ENCODE results near the gene PARD3.

The PARD3 gene

GRCh38 chr10:34612938-34613337 is 202.2 kb downstream of the PARD3 start:
- DNase-seq (ENCODE audit: extremely low spot score): no peak
- ChIA-PET POLR2A (no interaction called here), CTCF (interaction anchor here (0.9 kb wide), 1 partner anchor 10 kb away, joined by 3 read pairs; no protein-coding TSS in a partner anchor)
- TF ChIP-seq SUZ12 (IDR thresholded peaks at IDR 0.05) (no peak), LEF1 (IDR thresholded peaks at IDR 0.05; ENCODE audit: borderline replicate concordance) (no peak), TARDBP (IDR thresholded peaks at IDR 0.05) (no peak), L3MBTL2 (conservative IDR thresholded peaks at IDR 0.05) (no peak), SP1 (IDR thresholded peaks at IDR 0.05) (no peak), BHLHE40 (IDR thresholded peaks at IDR 0.05; ENCODE audit: borderline replicate concordance) (no peak), PKNOX1 (IDR thresholded peaks at IDR 0.05) (no peak), NFRKB (IDR thresholded peaks at IDR 0.05) (no peak)

GRCh38 chr10:34612446-34612845 is 202.7 kb downstream of the PARD3 start:
- ChIA-PET POLR2A (no interaction called here), CTCF (interaction anchor here (0.9 kb wide), 1 partner anchor 10 kb away, joined by 3 read pairs; no protein-coding TSS in a partner anchor)
- no peak for DNase-seq (ENCODE audit: extremely low spot score)
- no peak for TF ChIP-seq FOXA1 (IDR thresholded peaks at IDR 0.05)
- TF ChIP-seq NFRKB (IDR thresholded peaks at IDR 0.05): no peak
- TF ChIP-seq ZNF384 (IDR thresholded peaks at IDR 0.05): no peak
- TF ChIP-seq FOXM1 (IDR thresholded peaks at IDR 0.05; ENCODE audit: borderline replicate concordance): no peak
- no peak for TF ChIP-seq ELF4 (IDR thresholded peaks at IDR 0.05)

- TF ChIP-seq ZNF384 (IDR thresholded peaks at IDR 0.05): no peak
- no peak for TF ChIP-seq PKNOX1 (IDR thresholded peaks at IDR 0.05)
- TF ChIP-seq LEF1 (IDR thresholded peaks at IDR 0.05; ENCODE audit: borderline replicate concordance): no peak
- no peak for TF ChIP-seq NFRKB (IDR thresholded peaks at IDR 0.05)
- no peak for TF ChIP-seq FOXA1 (IDR thresholded peaks at IDR 0.05)
- TF ChIP-seq FOXM1 (IDR thresholded peaks at IDR 0.05; ENCODE audit: borderline replicate concordance): no peak
- no peak for TF ChIP-seq BHLHE40 (IDR thresholded peaks at IDR 0.05; ENCODE audit: borderline replicate concordance)
- TF ChIP-seq CTBP1 (IDR thresholded peaks at IDR 0.05; ENCODE audit: borderline replicate concordance): no peak
- TF ChIP-seq ARNT (IDR thresholded peaks at IDR 0.05): no peak
- TF ChIP-seq HDGF (IDR thresholded peaks at IDR 0.05; ENCODE audit: borderline replicate concordance): no peak
- no peak for TF ChIP-seq SUZ12 (IDR thresholded peaks at IDR 0.05)
- TF ChIP-seq ELF4 (IDR thresholded peaks at IDR 0.05): no peak
- TF ChIP-seq SP1 (IDR thresholded peaks at IDR 0.05): no peak
- no peak for TF ChIP-seq TARDBP (IDR thresholded peaks at IDR 0.05)
- TF ChIP-seq FOXK2 (IDR thresholded peaks at IDR 0.05): no peak
- TF ChIP-seq L3MBTL2 (conservative IDR thresholded peaks at IDR 0.05): no peak
Observed at GRCh38 chr10:34609287-34609940, 205.7 kb downstream of the PARD3 start.

GRCh38 chr10:34607894-34608293 is 207.2 kb downstream of the PARD3 start:
- no peak for DNase-seq (ENCODE audit: extremely low spot score)
- CTCF ChIA-PET: interaction anchor here (0.6 to 1.1 kb wide), 2 partner anchors 10 to 35 kb away, joined by 3 to 4 read pairs; no protein-coding TSS in a partner anchor
- POLR2A ChIA-PET: no interaction called here
- no peak for TF ChIP-seq PKNOX1 (IDR thresholded peaks at IDR 0.05)
- no peak for TF ChIP-seq ARNT (IDR thresholded peaks at IDR 0.05)
- TF ChIP-seq L3MBTL2 (conservative IDR thresholded peaks at IDR 0.05): no peak
- TF ChIP-seq ELF4 (IDR thresholded peaks at IDR 0.05): no peak
- no peak for TF ChIP-seq SP1 (IDR thresholded peaks at IDR 0.05)
- no peak for TF ChIP-seq CTBP1 (IDR thresholded peaks at IDR 0.05; ENCODE audit: borderline replicate concordance)
- no peak for TF ChIP-seq BHLHE40 (IDR thresholded peaks at IDR 0.05; ENCODE audit: borderline replicate concordance)
- no peak for TF ChIP-seq FOXA1 (IDR thresholded peaks at IDR 0.05)
- no peak for TF ChIP-seq FOXM1 (IDR thresholded peaks at IDR 0.05; ENCODE audit: borderline replicate concordance)
- no peak for TF ChIP-seq LEF1 (IDR thresholded peaks at IDR 0.05; ENCODE audit: borderline replicate concordance)
- TF ChIP-seq SUZ12 (IDR thresholded peaks at IDR 0.05): no peak
- TF ChIP-seq ZNF384 (IDR thresholded peaks at IDR 0.05): no peak
- TF ChIP-seq TARDBP (IDR thresholded peaks at IDR 0.05): no peak
- no peak for TF ChIP-seq NFRKB (IDR thresholded peaks at IDR 0.05)
- TF ChIP-seq HDGF (IDR thresholded peaks at IDR 0.05; ENCODE audit: borderline replicate concordance): no peak
- no peak for TF ChIP-seq FOXK2 (IDR thresholded peaks at IDR 0.05)

More at GRCh38 chr10:34609287-34609940, 205.7 kb downstream of the PARD3 start:
- ChIA-PET POLR2A (no interaction called here), CTCF (interaction anchor here (1.7 kb wide), 1 partner anchor 11 kb away, joined by 5 read pairs; no protein-coding TSS in a partner anchor)
- DNase-seq (ENCODE audit: extremely low spot score): no peak

- POLR2A ChIA-PET: no interaction called here
- no peak for DNase-seq (ENCODE audit: extremely low spot score)
- CTCF ChIA-PET: interaction anchor here (1.1 kb wide), 1 partner anchor 9 kb away, joined by 3 read pairs; no protein-coding TSS in a partner anchor
- TF ChIP-seq NFRKB (IDR thresholded peaks at IDR 0.05) (no peak), TARDBP (IDR thresholded peaks at IDR 0.05) (no peak), ARNT (IDR thresholded peaks at IDR 0.05) (no peak)
Observed at GRCh38 chr10:34606890-34607289, 208.2 kb downstream of the PARD3 start.

- ChIA-PET CTCF (no interaction called here), POLR2A (no interaction called here)
- no peak for DNase-seq (ENCODE audit: extremely low spot score)
- TF ChIP-seq FOXK2 (IDR thresholded peaks at IDR 0.05) (no peak), PKNOX1 (IDR thresholded peaks at IDR 0.05) (no peak), ZNF384 (IDR thresholded peaks at IDR 0.05) (no peak), ELF4 (IDR thresholded peaks at IDR 0.05) (no peak), CTBP1 (IDR thresholded peaks at IDR 0.05; ENCODE audit: borderline replicate concordance) (no peak), L3MBTL2 (conservative IDR thresholded peaks at IDR 0.05) (no peak), SP1 (IDR thresholded peaks at IDR 0.05) (no peak), FOXM1 (IDR thresholded peaks at IDR 0.05; ENCODE audit: borderline replicate concordance) (no peak)
Observed at GRCh38 chr10:34602478-34602877, 212.6 kb downstream of the PARD3 start.
